Fibroblast of upper back skin (primary cell): Measurements from ENCODE around the gene NCOA3.
A peak's percentile ranks its signal among the peaks of the same experiment; 100 is the strongest.
"Not testable (repeated sequence)": the region's sequence is repeated elsewhere in the genome, so short reads cannot be mapped to it uniquely, and the experiment has no call there.

Experiments
- DNase-seq: peaks from one replicate; pipeline ENCODE4 v3.0.0-alpha.2; 2013

The NCOA3 gene

DNA sequence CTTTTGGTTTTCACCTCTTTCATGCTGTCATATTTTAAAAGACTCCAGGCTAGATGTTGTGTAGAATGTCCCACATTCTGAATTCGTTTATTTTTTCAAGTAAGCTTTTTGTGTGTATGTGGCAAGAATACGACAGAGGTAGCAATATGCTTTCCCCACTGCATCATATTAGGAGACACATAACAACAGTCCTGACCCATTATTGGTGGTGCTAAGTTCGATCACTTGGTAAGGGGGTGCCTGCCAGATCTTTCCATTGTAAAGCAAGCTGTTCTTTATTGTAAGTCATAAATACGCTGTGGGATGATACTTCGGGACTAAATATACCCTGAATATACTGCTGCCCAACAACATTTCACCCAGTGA lies 588 bp upstream of the NCOA3 start:
- DNase-seq, result no peak

DNA sequence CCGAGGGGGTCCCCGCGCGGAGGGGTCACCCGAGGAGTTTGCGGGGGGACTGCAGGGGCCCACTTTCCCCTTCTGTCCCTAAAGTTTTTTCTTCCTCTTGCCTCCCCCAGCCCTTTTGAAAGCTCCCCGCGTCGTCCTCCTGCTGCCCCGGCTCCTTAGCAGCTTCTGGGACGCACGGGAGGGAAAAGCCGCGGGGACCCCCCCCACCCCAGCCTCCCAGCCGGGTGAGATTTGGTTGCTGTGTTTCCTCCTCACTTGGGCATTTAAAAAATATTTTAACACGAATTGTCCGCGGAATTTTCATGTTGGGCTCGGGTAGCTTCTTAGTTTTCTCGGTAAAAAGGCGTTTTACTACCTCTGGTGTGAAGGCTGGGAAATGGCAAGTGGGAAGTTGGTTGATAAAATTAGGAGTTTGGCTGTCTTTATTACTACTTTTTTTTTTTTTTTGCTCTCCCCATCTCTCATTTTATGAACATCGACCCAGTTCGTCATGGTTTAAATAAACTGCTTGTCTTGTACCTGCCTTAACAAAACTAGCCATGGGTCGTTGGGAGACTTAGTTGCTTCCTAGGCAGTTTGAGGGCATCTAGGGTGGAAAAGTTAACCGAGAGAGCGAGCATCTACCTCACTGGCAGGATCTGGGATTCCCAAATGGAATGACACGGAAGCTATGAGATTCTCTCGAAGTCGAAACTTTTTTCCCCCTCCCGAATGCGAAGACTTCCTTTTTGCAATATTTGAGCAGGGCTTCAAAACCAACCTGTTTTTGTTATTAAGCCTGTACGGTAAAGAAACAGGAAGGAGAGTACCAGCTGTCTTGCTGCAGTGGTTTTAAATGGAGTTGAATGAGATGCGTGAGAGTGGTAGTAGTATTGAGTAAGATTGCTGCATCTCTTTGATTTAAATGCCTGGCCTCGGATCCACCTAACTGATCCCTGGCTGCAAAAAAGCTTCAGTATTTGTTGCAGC lies 868 bp downstream of the NCOA3 start:
- DNase-seq, result peak; percentile 35

DNA sequence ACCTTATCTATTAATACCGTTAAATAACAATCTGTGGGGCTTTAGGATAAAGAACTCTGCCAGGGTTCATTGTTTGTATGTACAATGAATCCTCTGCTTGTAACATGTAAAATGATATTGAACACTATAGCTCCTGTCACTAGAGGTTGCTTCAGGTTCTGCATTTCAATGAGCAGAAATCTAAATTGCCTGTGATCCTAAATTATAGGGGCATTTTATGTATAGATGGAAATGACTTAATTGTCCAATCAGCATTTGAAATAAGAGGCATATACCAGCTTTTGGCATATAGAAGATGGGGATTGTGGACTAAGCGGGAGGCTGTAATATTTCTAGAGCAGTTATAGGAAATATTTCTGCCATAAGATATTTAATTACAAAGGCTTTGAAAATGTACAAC lies 2.0 kb downstream of the NCOA3 start:
- no peak for DNase-seq

DNA sequence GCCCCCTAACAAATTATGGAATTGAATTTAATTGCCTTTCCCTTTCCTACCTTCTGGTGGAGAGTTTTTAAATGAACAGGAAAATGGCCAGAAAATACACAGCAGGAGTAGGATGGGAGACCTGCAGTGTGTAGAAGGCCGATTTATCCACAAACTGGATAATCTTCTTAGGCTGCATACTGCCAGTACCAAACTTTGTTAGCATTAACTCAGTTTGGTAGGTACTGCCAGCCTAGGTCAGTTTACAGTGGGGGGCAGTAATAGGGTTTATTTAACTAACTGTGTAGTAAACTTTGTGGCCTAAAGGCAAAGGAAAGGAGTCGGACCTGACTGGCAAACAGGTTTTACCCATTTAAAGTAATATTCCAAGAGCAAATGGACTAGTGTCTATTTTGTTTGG lies 4.6 kb downstream of the NCOA3 start:
- DNase-seq, result no peak

DNA sequence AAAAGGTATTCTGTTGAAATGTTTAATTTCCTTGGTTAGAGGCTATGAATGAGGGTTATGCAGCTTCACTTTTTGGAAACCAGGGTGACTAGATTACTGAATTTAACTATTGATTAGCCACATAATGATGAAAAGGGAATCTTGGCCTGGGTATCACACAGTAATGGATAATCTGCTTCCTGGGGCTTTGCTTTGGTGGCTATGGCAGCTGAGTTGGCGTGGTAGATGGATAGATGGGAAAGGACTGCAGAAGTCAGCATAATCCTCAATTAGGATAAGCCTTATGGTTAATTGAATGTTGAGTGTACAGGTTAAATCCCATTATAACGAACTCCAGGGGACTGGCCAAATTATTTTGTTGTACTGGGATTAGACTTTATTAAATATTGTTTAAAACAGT lies 5.2 kb downstream of the NCOA3 start:
- DNase-seq, result no peak

DNA sequence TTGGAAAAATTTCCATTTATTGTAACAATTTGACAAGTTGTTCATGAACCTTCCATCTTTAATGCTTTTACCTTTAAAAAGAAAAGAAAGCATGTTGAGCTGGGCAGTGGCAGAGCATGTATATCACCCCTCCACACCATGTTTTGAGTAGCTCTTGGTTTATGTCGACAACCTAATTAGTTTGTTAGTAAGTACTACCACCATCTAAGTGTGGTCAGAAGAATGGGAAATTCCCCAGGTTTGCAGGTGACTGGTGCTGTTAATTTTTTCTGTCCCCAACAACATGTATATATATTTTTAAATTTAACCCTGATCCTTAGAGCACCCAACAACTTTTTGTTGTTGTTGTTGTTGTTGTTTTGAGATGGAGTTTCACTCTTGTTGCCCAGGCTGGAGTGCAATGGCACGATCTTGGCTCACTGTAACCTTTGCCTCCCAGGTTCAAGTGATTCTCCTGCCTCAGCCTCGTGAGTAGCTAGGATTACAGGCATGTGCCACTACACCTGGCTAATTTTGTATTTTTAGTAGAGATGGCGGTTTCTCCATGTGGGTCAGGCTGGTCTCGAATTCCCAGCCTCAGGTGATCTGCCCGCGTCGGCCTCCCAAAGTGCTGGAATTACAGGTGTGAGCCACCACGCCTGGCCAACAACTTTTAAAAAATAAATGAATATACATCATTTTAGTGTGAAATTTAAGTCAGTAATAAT lies 5.7 kb downstream of the NCOA3 start:
- not testable (repeated sequence) for DNase-seq

DNA sequence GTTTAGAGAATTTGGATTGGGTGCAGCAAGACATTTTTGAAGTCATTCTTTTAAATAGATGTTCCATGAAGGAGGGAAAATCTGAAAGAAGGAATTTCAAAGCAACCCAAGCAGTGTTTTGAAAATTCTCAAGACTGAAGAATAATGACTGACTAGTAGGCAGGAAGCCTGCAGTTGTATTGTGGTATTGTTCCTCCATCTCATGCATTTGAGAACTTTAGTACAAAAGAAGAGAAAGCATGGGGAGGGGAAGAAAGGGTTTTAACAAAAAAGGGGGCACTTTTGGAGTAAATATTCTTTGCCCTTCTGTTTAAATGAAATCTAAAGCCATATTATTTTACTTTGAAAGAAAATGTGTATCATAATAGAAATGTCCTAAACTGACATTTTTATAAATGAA lies 6.6 kb downstream of the NCOA3 start:
- no peak for DNase-seq

DNA sequence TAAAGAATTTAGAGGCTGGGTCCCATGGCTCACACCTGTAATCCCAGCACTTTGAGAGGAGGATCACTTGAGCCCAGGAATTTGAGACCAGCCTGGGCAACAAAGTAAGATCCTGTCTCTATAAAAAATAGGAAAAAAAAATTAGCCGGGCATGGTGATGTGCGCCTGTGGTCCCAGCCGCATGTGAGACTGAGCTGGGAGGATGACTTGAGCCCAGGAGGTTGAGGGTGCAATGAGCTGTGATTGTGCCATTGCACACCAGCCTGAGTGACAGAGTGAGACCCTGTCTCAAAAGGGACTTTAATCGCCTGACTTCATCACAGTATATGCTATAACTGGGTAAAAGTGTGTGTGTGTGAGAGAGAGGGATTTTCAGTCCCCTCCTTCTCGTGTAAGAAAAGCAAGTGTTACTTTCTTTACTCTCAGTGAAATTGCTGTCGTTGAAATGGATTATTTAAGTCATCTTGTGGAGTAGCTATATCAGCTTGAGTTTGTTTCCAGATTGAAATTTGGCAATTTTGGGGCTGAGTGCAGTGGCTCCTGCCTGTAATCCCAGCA lies 7.5 kb downstream of the NCOA3 start:
- no peak for DNase-seq

DNA sequence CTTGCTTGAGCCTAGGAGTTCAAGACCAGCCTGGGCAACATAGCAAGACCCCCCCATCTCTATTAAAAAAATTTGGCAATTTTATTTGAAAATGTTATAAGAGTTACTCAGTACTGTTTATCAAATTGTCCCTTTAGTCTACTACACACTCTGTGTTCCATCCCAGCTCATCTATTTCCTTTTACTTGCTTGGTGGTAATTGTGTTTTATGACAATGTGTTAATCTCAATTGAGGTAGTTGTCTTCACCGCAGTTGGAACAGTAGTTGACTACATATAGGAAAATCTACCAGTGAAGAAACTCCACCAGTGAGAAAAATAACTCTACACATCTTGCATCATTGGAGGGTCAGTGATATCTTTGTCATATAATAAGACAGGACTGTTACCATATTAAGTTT lies 8.0 kb downstream of the NCOA3 start:
- DNase-seq, result no peak

DNA sequence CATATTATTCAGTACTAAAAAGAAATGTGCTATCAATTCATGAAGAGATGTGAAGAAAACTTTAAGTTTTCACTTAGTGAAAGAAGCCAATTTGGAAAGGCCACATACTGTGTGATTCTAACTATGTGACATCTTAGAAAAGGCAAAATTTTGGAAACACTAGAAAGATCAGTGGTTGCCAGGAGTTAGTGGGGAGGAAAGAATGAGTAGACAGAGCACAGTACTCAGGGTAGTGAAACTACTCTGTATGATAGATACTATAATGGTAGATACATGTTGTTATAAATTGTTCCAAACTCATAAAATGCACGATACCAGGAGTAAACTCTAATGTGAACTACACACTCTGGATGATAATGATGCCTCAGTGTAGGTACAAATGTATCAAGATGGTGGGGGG lies 14.2 kb downstream of the NCOA3 start:
- DNase-seq, result no peak

DNA sequence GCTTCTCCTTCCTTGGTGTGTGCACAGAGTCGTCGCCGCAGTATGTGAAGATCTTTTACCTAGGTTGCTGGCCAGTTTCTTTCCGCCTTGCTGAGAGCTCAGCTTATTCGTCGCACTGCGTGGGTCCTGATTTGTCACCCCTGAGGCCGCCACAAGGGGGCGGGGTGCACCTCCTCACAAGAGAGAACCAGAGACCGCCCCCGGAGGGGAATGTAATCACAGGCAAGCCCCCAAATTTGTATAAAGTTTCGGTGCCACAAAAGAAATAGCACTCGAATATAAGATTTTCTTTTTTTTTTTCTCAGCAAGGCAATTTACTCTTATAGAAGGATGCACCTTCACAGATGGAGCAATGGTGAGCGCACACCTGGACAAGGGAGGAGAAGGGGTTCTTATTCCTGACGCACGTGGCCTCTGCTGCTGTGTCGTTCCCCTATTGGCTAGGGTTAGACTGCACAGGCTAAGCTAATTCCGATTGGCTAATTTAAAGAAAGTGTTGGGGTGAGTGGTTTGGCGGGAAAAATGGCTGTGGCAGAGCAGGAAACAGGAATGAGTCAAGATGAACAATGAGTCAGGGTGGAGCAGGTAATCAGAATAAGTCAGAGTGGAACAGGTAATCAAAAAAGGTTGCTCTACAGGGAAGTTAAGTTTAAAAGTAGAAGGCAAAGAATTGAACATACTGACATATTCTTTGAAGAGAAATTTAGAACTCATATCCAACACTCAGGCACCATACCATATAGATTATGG lies 19.5 kb downstream of the NCOA3 start:
- DNase-seq, result no peak

DNA sequence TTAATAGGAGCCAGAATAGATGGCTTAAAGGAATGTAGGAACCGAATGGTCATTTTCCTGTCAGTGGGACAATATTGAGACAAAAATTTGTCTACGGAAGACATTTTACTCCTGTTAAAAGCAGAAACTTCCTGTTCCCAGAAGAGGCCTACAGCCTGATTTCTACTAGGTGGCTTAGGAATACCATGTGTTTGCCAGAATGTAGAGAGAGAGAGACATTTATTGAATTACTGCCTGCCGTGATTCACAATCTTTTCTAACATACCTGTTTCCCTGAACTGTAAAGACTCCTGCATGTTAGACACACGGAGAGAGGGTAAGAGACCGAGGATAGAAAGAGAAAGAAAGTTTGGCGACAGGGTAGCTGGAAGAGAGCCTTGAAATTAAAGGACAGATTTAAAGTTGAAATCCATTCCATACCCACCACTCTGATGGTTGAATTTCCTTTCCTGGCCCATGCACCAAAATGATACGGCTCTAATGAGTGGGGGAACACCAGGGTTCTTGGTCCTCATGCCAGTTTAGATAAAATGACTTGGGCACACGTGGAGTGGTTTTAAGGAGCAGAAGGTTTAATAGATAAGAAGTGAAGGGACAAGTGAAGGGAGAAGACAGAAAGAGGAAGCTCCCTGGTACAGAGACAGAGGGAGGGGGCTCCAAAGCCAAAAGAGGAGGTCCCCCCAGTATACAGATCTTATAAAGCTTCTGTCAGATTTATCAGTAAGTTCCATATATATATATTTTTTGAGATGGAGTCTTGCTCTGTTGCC lies 22.5 kb downstream of the NCOA3 start:
- DNase-seq, result peak; percentile 16

DNA sequence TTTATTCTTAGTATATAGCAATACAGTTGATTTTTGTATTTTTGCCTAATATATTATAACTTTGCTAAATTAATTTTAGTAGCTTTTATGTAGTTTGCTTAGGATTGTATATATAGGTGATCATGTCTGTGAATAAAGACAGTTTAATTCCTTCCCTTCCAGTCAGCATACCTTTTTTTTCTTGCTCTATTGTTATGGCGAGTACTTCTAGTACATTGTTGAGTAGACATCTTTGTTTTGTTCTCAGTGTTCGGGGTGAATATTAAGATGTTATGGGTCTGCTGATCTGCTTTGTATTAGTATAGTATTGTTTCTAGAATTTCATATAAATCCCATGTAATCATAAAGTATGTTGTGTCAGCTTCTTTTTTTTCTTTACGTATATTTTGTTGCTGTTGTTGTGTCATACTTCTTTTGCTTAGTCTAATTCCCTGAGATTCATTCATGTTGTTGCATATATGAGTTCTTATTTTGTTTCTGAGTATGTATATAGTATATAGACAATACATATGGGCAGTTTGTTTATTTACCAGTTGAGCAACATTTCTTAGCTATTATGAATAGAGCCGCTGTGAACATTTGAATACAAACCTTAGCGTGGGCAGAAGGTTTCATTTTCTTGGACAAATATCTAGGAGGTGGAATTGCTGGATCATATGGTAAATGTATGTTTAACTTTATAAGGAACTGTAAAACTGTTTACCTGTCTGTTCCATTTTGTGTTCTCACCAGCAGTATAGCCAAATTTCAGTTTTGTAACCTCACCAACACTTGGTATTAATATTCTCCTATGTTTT lies 25.5 kb downstream of the NCOA3 start:
- DNase-seq, result no peak

DNA sequence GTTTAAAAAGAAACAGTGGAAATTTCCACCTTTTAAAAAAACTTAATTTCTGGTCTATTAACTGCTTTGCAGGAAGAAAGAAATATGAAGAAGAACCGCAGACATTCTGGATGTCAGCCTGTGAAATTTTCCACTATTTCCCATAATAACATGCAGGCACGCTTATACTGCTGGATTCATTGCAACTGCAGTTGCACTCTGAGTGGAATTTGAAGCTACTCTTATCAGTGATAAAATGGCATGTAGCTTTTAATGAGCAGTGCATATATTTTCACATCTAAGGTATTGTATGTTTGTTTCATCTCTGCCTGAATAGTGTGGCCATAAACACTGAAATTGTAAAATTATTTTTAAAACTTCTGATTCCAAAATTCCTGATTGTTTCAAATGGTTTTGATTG lies 28.2 kb downstream of the NCOA3 start:
- peak; percentile 59 for DNase-seq

DNA sequence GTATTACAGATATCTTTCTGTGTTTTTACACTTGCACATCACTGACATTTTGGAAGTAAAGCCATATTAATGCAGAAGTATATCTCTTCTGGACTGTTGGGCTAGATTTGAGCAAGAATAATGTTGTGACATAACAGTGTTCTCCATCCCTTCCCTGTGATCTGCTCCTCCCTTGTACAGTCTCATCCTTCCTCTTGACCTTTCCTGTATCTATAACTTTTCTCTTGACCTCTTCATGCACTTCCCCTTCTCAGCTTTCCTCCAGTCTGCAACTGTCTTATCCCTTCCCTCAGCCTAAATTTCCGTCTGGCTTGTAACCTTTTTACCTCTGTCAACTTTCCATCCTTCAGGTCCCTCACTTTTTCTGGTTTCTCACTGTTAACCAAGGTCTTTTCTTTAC lies 29.8 kb downstream of the NCOA3 start:
- DNase-seq, result no peak

DNA sequence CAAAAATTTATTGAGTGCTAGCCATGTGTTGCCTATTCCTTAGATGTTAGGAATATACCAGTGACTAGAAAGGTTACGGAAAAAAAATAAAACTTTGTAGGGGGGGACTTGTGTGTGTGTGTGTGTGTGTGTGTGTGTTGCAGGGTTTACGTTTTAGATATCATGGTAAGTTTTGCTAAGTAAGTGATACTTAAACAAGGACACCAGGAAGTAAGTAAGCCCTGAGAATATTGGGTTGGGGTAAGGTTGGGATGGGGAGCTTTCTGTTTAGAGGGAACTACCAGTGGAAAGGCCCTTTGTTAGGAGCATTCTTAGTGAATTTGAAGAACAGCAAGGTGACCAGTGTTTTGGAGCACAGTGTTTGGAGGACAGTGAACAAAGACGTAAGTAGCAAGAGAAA lies 30.3 kb downstream of the NCOA3 start:
- DNase-seq, result no peak

DNA sequence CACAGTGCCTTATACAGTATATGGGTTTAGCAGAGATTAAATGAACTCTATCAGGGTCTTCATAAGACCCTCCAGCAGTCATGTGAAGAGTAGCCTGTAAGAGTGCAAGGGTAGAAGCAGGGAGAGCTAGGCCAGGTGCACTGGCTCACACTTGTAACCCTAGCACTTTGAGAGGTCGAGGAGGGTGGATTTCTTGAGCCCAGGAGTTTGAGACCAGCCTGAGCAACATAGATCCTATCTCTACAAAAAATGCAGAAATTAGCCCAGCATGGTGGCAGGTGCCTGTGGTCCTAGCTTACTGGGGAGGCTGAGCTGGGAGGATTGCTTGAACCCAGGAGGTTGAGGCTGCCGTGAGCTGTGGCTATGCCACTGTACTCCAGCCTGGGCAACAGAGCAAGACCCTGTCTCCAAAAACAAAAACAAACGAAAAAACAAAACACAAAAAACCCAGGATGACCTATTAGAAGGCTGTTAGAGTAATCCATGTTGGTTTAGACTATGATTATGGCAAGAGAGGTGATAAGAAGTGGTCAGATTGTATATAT lies 31.9 kb downstream of the NCOA3 start:
- no peak for DNase-seq

DNA sequence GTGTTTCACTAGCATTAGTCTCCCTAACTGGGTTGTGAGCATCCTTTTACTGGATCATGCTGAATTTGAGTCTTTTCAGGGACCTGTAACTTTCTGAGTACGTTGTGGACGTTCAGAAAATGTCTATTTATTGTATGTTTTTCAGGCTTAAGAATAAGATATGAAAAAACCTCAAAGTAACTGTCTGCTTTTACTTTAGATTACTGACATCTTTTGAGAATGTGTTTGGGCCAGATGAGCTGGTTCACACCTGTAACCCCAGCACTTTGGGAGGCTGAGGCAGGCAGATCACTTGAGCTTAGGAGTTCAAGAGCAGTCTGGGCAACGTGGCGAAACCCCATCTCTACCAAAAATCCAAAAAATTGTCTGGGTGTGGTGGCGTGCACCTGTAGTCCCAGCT lies 32.7 kb downstream of the NCOA3 start:
- DNase-seq, result no peak

DNA sequence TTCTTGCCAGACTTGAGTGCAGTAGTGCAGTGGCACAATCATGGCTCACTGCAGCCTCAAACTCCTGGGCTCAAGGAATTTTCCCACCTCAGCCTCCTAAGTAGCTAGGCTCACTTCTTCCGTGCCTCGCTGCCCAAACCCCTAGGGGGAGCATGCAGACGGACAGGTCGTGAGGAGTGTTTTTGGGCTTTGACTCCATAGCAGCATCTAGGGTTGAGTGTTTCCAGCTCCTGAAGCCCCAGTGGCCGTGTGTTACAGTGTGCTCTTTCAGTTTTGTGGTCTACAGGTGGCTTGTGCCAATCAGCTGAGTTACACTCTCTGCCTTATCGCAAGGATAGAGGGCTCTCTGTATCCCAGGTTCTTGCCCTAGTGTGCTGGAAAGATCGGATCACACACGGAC lies 33.4 kb downstream of the NCOA3 start:
- DNase-seq, result no peak

DNA sequence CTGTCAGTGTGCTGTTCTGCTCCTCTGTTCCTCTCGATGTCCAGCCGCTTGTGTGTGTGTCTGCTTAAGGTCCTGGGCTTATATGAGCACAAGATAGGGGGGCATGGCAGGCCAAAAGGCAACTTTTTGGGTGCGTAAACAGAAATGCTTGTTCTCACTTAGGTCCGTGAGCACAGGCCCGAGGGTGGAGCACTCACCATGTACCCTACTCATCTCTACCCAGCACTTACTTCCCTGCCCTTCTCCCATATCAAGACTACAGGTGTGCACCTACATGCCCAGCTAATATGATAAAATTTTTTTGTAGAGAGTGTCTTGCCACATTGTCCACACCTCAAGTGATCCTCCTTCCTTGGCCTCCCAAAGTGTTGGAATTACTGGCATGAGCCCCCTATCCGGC lies 34.3 kb downstream of the NCOA3 start:
- DNase-seq, result no peak
